HG03064 (cell line): Measurements from ENCODE around the gene ARMH4.
A peak's percentile ranks its signal among the peaks of the same experiment; 100 is the strongest.

Experiments
- ATAC-seq: cut with Tn5 transposase; IDR thresholded peaks from one replicate; pipeline ENCODE4 v1.9.1; 2021; ENCODE audit warnings: low read depth; ENCODE audit not compliant: unreplicated experiment

The ARMH4 gene

GRCh38 chr14:58152014-58152857, at the start of gene ARMH4:
TSS of gene ARMH4 (minus strand) at chr14:58152213. CDS start at chr14:58139358, 12,855 bp downstream.
- ATAC-seq, result peak; percentile 91

DNA sequence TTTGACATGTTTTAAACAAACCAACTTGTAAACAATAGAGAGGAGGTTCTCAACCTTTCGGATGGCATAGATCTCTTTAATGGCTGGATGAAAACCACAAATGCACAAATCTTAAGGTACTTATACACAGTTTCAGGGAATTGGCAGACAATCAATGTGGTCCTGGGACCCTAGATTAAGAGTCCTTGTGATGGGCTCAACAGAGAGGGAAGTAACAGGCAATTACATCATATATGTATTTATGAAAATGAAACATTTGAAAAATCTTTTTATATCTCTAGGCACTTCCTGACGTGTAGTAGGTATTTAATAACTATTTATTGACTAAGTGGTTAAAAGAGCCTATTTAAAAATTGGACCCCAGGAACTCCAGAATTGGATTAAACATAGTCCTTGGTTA, 48.8 kb upstream of the ARMH4 start:
- no peak for ATAC-seq

- peak; percentile 15 for ATAC-seq
Measured at GRCh38 chr14:58200480-58200841, 48.4 kb upstream of the ARMH4 start.

DNA sequence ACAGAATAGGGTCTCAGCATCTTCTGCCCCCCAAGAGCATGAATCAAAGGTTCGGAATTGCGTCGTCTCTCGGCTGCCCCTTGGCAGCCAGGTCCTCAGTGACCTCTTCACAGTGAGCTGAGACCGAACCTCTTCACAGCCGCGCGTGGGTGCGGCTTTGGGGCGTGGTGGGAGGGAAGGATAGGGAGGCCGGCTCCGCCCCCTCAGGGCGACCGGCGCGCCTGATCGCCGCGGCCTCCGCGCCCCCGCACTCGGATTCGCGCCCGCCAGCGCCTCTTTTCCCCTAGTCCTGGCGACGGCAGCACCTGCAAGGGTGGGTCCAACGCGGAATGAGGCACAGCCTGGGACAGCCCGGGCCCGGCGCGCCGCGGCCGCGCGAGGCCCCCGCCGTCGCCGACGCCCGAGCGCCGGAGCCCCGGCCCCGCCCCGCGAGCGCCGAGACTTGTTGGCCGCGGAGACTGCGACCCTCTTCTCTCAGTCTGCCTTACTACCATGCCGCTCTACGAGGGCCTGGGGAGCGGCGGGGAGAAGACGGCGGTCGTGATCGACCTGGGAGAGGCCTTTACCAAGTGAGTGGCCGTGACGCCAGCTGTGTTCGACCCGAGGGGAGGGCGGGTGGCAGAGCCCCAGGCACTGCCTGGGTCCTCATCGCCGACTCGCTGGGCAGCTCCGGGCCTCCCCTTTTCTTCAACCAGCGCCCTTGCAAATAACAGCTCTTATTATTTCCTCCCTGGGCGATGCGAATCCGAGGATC, 47.9 kb upstream of the ARMH4 start, which contains the start of gene ACTR10:
Gene ACTR10, plus strand, starts transcription at position 424 of the 754 bp plus-strand sequence. Its CDS starts 69 bp downstream, at position 493.
- peak; percentile 96 for ATAC-seq

DNA sequence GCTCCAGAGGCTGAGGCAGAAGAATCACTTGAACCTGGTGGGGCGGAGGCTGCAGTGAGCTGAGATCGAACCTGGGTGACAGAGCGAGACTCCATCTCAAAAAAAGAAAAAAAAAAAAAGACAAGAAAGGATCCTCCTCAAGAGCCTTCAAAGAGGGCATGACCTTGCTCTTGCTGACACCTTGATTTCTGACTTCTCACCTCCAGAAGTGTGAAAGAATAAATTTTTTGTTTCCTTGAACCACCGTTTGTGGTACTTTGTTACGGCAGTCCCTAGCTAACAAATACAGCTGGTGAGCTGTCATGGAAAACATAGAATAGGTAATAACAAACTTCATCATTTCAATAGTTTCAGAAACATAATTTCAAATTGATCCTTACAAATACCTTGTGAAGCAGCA, 46.1 kb upstream of the ARMH4 start:
- ATAC-seq, result no peak

GRCh38 chr14:58196198-58196597, 44.2 kb upstream of the ARMH4 start:
- ATAC-seq, result no peak

- ATAC-seq, result no peak
Measured at GRCh38 chr14:58193542-58193941, 41.5 kb upstream of the ARMH4 start.

GRCh38 chr14:58191763-58192601, 40.0 kb upstream of the ARMH4 start:
- no peak for ATAC-seq

GRCh38 chr14:58189176-58189575, 37.2 kb upstream of the ARMH4 start:
- no peak for ATAC-seq

DNA sequence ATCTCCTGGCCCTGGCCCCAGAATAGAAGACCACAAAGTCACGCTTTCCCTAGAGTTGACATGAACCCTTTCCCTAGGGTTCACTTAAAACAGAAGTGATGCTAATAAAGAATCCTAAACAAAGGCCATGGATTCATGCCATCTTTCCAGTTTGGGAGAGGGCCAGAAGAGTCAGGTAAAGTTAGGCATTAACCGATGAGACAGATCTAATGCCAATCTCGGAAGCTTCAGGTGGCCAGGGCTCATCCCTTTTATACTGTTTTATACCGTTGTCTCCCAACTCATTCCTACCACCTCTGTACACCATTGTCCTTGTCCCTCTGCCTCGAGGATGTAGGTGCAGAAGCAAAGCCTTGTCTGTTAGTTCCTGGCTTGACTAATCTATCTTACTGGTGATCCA, 25.1 kb upstream of the ARMH4 start:
- no peak for ATAC-seq

GRCh38 chr14:58171090-58171489, 19.1 kb upstream of the ARMH4 start:
- ATAC-seq, result peak; percentile 62

DNA sequence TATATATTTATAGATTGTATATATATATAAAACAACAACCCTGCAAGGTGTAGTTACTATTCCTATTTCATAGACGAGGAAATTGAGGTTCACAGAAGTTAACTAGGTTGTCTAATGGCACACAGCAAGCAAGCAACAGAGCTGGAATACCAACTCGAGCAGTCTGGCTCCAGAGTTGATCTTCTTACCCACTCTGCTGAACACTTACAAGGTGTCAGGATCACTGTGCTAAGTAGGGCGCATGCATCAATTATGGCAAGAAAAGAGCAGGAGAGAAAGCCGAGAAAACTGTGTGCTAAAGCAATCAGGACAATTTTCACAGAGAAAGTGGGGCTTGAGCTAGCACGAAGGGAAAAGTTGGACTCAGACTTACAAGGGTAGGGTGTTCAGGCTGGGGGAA, 15.9 kb upstream of the ARMH4 start:
- no peak for ATAC-seq

- no peak for ATAC-seq
Measured at GRCh38 chr14:58167057-58167456, 15.0 kb upstream of the ARMH4 start.

- ATAC-seq, result no peak
Measured at GRCh38 chr14:58166005-58166983, 14.3 kb upstream of the ARMH4 start.

GRCh38 chr14:58160561-58160960, 8.5 kb upstream of the ARMH4 start:
- ATAC-seq, result no peak

DNA sequence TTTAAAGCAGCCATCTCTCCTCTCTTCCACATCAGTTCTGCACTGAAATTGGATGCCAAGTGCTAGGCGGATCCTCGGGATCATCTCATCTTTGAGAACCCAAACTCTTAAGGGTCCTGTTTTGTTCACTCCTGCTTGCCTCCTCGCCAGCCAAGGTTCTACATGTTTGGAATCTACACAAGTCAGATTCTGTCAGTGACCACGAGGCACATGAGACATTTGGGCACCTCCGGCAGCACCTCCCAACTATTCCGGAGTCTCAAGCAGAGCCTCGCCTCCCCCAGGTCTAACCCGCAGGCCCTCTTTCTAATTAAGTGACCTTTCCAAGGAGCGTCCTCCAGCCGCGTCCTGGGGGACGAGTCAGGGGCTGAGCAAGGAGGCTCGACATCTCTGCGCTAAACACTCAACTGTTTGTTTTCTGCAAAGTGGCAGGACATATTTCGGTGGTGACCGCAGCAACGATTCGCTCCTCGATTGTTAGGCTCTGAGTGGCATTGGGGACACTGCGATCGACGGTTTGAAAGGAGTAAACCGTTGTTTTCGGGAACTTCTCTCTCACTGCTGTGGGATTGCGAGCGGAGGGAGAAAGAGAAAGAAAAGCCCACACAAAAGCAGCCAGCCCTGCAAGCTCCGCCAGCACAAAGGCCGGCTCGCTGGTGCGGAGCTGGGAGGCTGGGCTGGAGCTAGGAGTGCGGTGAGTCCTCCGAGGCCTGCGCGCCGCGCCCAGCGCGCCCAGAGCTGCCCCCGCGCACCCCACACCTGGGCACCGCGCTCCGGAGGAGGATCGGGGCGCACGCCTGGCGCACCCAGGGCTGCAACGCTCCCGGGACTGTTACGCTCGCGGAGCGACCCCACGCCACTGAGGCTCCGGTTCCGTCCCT, 640 bp downstream of the ARMH4 start:
- peak; percentile 44 for ATAC-seq

DNA sequence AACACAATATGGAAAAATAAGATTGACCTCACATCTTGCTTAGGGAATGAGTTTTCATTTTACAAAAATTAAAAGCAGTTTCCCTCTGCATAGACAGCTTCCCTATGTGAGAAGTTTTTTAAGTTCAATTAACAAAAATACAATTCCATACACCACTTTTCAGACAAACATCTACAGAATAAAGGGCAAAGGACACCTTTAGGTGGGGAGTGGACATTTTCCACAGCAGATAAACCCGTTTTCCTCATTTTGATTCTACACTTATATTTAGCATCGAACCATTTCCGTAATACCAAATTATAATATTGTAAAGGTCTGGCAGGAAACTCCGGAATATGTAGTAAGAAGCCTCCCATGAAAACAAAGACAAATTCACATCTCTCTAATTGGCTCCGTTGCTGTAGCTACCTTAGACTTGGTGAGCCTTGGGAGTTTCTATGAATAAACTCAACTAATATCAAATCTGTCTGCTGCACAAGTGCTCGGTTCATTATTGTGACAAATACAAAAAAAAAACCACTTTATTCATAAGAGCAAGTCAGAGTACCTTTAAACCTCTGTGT, 1.7 kb downstream of the ARMH4 start:
- ATAC-seq, result no peak

GRCh38 chr14:58149196-58149595, 2.8 kb downstream of the ARMH4 start:
- ATAC-seq, result no peak
